Tibial nerve (tissue), 3 donors: Measurements from ENCODE around the gene WDR49.

Experiments
- CTCF ChIP-seq, 5 experiments: fragments of 200-600 bp in 3 of 5; fragments of 450-650 bp in 2 of 5; sonication (generic) in 3 of 5; IDR thresholded peaks; one replicate each; pipeline ENCODE4 v1.5.1; 2016 to 2019; ENCODE audit warnings: antibody characterized with exemption in 5 of 5, mild to moderate bottlenecking in 3 of 5, moderate library complexity in 2 of 5
- POLR2A ChIP-seq, 2 donors: fragments of 450-650 bp; IDR thresholded peaks; one replicate each; pipeline ENCODE4 v1.6.1; 2017; ENCODE audit warnings: antibody characterized with exemption in 2 of 2, mild to moderate bottlenecking in 2 of 2, moderate library complexity in 2 of 2

GRCh38 chr3:167657684-167658225 lies 4.0 kb upstream of the WDR49 start:
- TF ChIP-seq CTCF (IDR thresholded peaks at IDR 0.05) (no peak), POLR2A (IDR thresholded peaks at IDR 0.05) (no peak)
